GM12864 (cell line): Measurements from ENCODE around the gene PLEKHF1.

Experiments
- DNase-seq: peaks from one replicate; pipeline ENCODE4 v3.0.0-alpha.2; 2011; ENCODE audit warnings: low read depth
- H3K4me3 ChIP-seq: 2 replicates; pipeline ENCODE4 v1.5.1; 2011; ENCODE audit warnings: mild to moderate bottlenecking, low read depth, low read length, control low read depth
- CTCF ChIP-seq: IDR thresholded peaks from 2 replicates; pipeline ENCODE4 v1.5.1; 2011; ENCODE audit warnings: low read depth, mild to moderate bottlenecking, moderate library complexity, low read length, control low read depth, inconsistent platforms; ENCODE audit errors: missing control alignments

The PLEKHF1 gene

GRCh38 chr19:29687244-29687896 lies 22.1 kb downstream of the PLEKHF1 start:
- TF ChIP-seq CTCF: no peak
- no peak overlapping the region for H3K4me3 ChIP-seq
- DNase-seq: no peak

GRCh38 chr19:29687897-29688728 lies 22.9 kb downstream of the PLEKHF1 start:
- no peak for TF ChIP-seq CTCF
- DNase-seq: no peak
- no peak overlapping the region for H3K4me3 ChIP-seq

- H3K4me3 ChIP-seq: no peak overlapping the region
- peak; percentile 59 for TF ChIP-seq CTCF
- DNase-seq: peak; percentile 52
Observed at GRCh38 chr19:29690842-29691241, 25.6 kb downstream of the PLEKHF1 start.

- DNase-seq: no peak
- no peak for TF ChIP-seq CTCF
- no peak overlapping the region for H3K4me3 ChIP-seq
Observed at GRCh38 chr19:29694161-29694560, 28.9 kb downstream of the PLEKHF1 start.

GRCh38 chr19:29694669-29695627 lies 29.7 kb downstream of the PLEKHF1 start:
- peak; percentile 93 for TF ChIP-seq CTCF
- H3K4me3 ChIP-seq: no peak overlapping the region
- no peak for DNase-seq

- H3K4me3 ChIP-seq: no peak overlapping the region
- DNase-seq: no peak
- no peak for TF ChIP-seq CTCF
Observed at GRCh38 chr19:29695765-29696564, 30.7 kb downstream of the PLEKHF1 start.
